Vagina (tissue), 2 donors: ENCODE data around the gene ESYT2. TPM values are rescaled to one million over a fixed set of nuclear protein-coding genes. Genes with fewer than 3 reads are reported as not detected.
A peak's percentile ranks its signal among the peaks of the same experiment; 100 is the strongest.

Source experiments
- DNase-seq, 2 donors: peaks; one replicate each; pipeline ENCODE4 v3.0.0-alpha.2; 2017; ENCODE audit errors: extremely low spot score in 2 of 2
- H3K27ac ChIP-seq: fragments of 200-600 bp; sonication (generic); one replicate; pipeline ENCODE4 v1.5.1; 2019
- H3K27me3 ChIP-seq: fragments of 200-600 bp; sonication (generic); one replicate; pipeline ENCODE4 v1.5.1; 2019
- H3K36me3 ChIP-seq, 2 donors: fragments of 200-600 bp; sonication (generic); one replicate each; pipeline ENCODE4 v1.5.1; 2017 to 2019
- H3K4me1 ChIP-seq: fragments of 200-600 bp; sonication (generic); one replicate; pipeline ENCODE4 v1.5.1; 2019
- H3K4me3 ChIP-seq, 2 donors: fragments of 200-600 bp; sonication (generic); 1 replicate in 1 of 2; 2 replicates in 1 of 2; pipeline ENCODE4 v1.5.1; 2016 to 2019
- H3K9me3 ChIP-seq: fragments of 200-600 bp; sonication (generic); one replicate; pipeline ENCODE4 v1.5.1; 2019
- POLR2A ChIP-seq, 2 donors: fragments of 450-650 bp; IDR thresholded peaks; one replicate each; pipeline ENCODE4 v1.6.1; 2017; ENCODE audit warnings: antibody characterized with exemption in 2 of 2, mild to moderate bottlenecking in 2 of 2, moderate library complexity in 2 of 2
- POLR2AphosphoS5 ChIP-seq, 2 donors: sonication (generic); formaldehyde crosslinking; IDR thresholded peaks; one replicate each; pipeline ENCODE4 v1.9.0; 2017; ENCODE audit warnings: antibody characterized with exemption in 2 of 2, mild to moderate bottlenecking in 2 of 2, low read depth in 1 of 2; ENCODE audit not compliant: insufficient read depth in 1 of 2
- intact Hi-C: fragments of 100-400 bp; cut with DNase I; formaldehyde crosslinking; loops from one replicate; pipeline ENCODE4 v1.15.1; 2023
- total RNA-seq: library from RNA; depleted of rRNA; stranded (reverse); fragments of >200 nt; gene quantifications from one replicate; pipeline ENCODE4 v1.2.3, GENCODE V29; 2016
- TF ChIP-seq, protein P1 (sequence below), 3 experiments: fragments of 450-650 bp in 2 of 3; fragments of 200-600 bp in 1 of 3; sonication (generic) in 1 of 3; IDR thresholded peaks; one replicate each; pipeline ENCODE4 v1.5.1; 2017 to 2019; ENCODE audit warnings: antibody characterized with exemption in 3 of 3, mild to moderate bottlenecking in 2 of 3, moderate library complexity in 2 of 3

Gene ESYT2
- total RNA-seq, 1 donor from 2014 or later, result 82.5 TPM

- intact Hi-C loops, result no loop called here
- TF ChIP-seq POLR2AphosphoS5 (IDR thresholded peaks at IDR 0.05; ENCODE audit: insufficient read depth in 1 of 2, low read depth in 1 of 2) (no peak), POLR2A (IDR thresholded peaks at IDR 0.05) (no peak)
- TF ChIP-seq, protein P1, sequence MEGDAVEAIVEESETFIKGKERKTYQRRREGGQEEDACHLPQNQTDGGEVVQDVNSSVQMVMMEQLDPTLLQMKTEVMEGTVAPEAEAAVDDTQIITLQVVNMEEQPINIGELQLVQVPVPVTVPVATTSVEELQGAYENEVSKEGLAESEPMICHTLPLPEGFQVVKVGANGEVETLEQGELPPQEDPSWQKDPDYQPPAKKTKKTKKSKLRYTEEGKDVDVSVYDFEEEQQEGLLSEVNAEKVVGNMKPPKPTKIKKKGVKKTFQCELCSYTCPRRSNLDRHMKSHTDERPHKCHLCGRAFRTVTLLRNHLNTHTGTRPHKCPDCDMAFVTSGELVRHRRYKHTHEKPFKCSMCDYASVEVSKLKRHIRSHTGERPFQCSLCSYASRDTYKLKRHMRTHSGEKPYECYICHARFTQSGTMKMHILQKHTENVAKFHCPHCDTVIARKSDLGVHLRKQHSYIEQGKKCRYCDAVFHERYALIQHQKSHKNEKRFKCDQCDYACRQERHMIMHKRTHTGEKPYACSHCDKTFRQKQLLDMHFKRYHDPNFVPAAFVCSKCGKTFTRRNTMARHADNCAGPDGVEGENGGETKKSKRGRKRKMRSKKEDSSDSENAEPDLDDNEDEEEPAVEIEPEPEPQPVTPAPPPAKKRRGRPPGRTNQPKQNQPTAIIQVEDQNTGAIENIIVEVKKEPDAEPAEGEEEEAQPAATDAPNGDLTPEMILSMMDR (IDR thresholded peaks at IDR 0.05), result no peak
- H3K4me1 ChIP-seq, result peaks cover 17% of the 10 kb centered on the region
- no peaks in the 10 kb centered on the region for H3K36me3 ChIP-seq
- H3K27me3 ChIP-seq, result no peaks in the 10 kb centered on the region
- no peak for DNase-seq
- H3K9me3 ChIP-seq, result no peaks in the 10 kb centered on the region
- no peak overlapping the region for H3K4me3 ChIP-seq
- H3K27ac ChIP-seq, result no peak overlapping the region
These were observed 2.4 kb upstream of the ESYT2 start for GRCh38 chr7:158831738-158832091.

GRCh38 chr7:158830211-158830723 is 958 bp upstream of the ESYT2 start:
- Histone ChIP-seq H3K36me3 (no peaks in the 10 kb centered on the region), H3K4me1 (peaks cover 17% of the 10 kb centered on the region), H3K4me3 (peak overlapping the region; percentile 74 to 96), H3K27me3 (no peaks in the 10 kb centered on the region), H3K9me3 (no peaks in the 10 kb centered on the region), H3K27ac (peak overlapping the region; percentile 97)
- DNase-seq, result peak in 1 of 2 donors; percentile 74
- TF ChIP-seq POLR2AphosphoS5 (IDR thresholded peaks at IDR 0.05; ENCODE audit: insufficient read depth in 1 of 2, low read depth in 1 of 2) (no peak), POLR2A (IDR thresholded peaks at IDR 0.05) (no peak)
- TF ChIP-seq, protein P1 (IDR thresholded peaks at IDR 0.05), result no peak
- intact Hi-C loops, result no loop called here

DNA sequence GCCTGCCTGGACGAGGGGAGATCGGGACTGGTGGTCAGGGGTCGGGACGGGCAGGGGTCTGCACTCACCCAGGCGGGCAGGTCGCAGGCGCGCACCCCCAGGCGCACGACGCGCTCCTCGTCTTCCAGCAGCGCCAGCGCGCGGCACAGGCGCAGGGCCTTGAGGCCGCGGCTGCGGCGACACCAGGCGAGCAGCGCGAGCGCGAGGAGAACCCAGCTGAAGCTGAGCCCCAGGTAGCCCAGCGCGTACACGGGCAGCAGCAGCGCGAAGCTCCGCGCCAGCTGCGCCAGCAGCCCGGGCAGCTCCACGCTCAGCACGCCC is 328 bp downstream of the ESYT2 start:
- TF ChIP-seq, protein P1 (IDR thresholded peaks at IDR 0.05), result no peak
- TF ChIP-seq POLR2AphosphoS5 (IDR thresholded peaks at IDR 0.05; ENCODE audit: insufficient read depth in 1 of 2, low read depth in 1 of 2) (no peak), POLR2A (IDR thresholded peaks at IDR 0.05) (no peak)
- Histone ChIP-seq H3K4me3 (peak overlapping the region; percentile 74 to 96), H3K9me3 (no peaks in the 10 kb centered on the region), H3K27me3 (no peaks in the 10 kb centered on the region), H3K27ac (peak overlapping the region; percentile 97), H3K4me1 (peaks cover 17% of the 10 kb centered on the region), H3K36me3 (no peaks in the 10 kb centered on the region)
- intact Hi-C loops, result loop anchor here (2.0 kb wide), 1 partner anchor 46 kb away; no protein-coding TSS in a partner anchor
- DNase-seq, result no peak

DNA sequence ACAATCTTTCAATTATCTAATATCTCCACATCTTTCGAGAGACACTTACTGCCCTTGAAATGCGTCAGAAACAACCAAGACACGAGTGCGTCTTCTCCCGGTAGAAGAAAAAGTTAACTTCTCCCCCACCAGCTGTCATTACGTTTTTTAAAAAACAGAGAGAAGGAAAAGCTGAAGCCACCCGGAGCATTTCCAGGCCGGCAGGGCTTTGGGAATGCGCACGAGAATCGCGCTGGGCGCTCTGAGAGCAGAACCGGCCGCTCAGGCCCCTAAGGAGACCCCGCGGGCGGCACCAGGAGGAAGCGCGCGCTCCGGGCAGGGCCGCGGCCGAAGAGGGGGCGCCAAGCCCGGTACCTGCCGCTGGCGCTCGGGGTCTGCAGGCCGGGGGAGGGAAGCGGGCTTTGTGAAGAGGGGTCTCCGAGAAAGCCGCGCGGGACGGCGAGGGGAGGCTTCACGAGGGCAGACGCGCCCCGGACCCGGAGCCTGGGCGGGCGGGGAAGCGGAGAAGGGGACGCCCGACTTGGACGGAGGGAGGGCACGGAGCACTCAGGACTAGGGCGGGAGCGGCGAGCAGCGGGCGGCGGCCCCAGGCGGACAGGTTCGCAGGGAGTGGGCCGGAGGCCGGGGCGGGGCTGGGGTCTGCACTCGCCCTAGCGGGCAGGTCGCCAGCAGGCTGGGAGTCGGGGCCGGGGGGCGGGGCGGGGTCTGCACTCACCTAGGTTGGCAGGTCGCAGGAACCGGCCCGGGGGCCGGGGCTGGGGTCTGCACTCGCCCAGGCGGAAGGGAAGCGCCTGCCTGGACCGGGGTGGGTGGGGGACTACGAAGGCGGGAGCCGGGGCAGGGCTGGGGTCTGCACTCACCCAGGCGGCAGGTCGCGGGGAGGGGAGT is 932 bp downstream of the ESYT2 start:
- peak in 1 of 2 donors; percentile 58 for TF ChIP-seq POLR2AphosphoS5 (IDR thresholded peaks at IDR 0.05; ENCODE audit: insufficient read depth in 1 of 2, low read depth in 1 of 2)
- TF ChIP-seq, protein P1 (IDR thresholded peaks at IDR 0.05), result no peak
- H3K9me3 ChIP-seq, result no peaks in the 10 kb centered on the region
- DNase-seq, result no peak
- intact Hi-C loops, result loop anchor here (2.0 kb wide), 1 partner anchor 46 kb away; no protein-coding TSS in a partner anchor
- no peaks in the 10 kb centered on the region for H3K36me3 ChIP-seq
- peak overlapping the region; percentile 74 to 96 for H3K4me3 ChIP-seq
- H3K4me1 ChIP-seq, result peaks cover 17% of the 10 kb centered on the region
- no peaks in the 10 kb centered on the region for H3K27me3 ChIP-seq
- H3K27ac ChIP-seq, result peak overlapping the region; percentile 97
